Right lobe of liver (tissue), 4 donors: ENCODE data around the gene SNAPC3.
A peak's percentile ranks its signal among the peaks of the same experiment; 100 is the strongest.

Experiments used
- POLR2A ChIP-seq: fragments of 450-650 bp; IDR thresholded peaks from one replicate; pipeline ENCODE4 v1.6.1; 2017; ENCODE audit warnings: antibody characterized with exemption, mild to moderate bottlenecking
- TF ChIP-seq, protein P1 (sequence below), 4 donors: fragments of 200-600 bp in 3 of 4; fragments of 450-650 bp in 1 of 4; IDR thresholded peaks; one replicate each; pipeline versions ENCODE4 v1.5.1 to v1.8.0; 2016 to 2022; ENCODE audit warnings: antibody characterized with exemption in 4 of 4, mild to moderate bottlenecking in 2 of 4
- donor health status: DM: no; HTN: no; CAD: no.
- donor health status: DM: no; HTN: no; CAD: no.
- donor health status: DM: no; HTN: yes; CAD: no.

- TF ChIP-seq, protein P1, sequence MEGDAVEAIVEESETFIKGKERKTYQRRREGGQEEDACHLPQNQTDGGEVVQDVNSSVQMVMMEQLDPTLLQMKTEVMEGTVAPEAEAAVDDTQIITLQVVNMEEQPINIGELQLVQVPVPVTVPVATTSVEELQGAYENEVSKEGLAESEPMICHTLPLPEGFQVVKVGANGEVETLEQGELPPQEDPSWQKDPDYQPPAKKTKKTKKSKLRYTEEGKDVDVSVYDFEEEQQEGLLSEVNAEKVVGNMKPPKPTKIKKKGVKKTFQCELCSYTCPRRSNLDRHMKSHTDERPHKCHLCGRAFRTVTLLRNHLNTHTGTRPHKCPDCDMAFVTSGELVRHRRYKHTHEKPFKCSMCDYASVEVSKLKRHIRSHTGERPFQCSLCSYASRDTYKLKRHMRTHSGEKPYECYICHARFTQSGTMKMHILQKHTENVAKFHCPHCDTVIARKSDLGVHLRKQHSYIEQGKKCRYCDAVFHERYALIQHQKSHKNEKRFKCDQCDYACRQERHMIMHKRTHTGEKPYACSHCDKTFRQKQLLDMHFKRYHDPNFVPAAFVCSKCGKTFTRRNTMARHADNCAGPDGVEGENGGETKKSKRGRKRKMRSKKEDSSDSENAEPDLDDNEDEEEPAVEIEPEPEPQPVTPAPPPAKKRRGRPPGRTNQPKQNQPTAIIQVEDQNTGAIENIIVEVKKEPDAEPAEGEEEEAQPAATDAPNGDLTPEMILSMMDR (IDR thresholded peaks at IDR 0.05): peak in 1 of 4 donors; percentile 7
- peak; percentile 67 for TF ChIP-seq POLR2A
These were observed at the start of gene SNAPC3 for GRCh38 chr9:15422372-15423230.
